Breast epithelium (tissue), 3 donors: ENCODE data around the gene TCTN2.

Experiments
- POLR2A ChIP-seq: fragments of 450-650 bp; IDR thresholded peaks from one replicate; pipeline ENCODE4 v1.6.1; 2016; ENCODE audit warnings: antibody characterized with exemption, mild to moderate bottlenecking, moderate library complexity
- TF ChIP-seq, protein P1 (sequence below), 3 donors: fragments of 450-650 bp; IDR thresholded peaks; one replicate each; pipeline ENCODE4 v1.5.1; 2016 to 2017; ENCODE audit warnings: antibody characterized with exemption in 3 of 3, mild to moderate bottlenecking in 3 of 3, moderate library complexity in 3 of 3

DNA sequence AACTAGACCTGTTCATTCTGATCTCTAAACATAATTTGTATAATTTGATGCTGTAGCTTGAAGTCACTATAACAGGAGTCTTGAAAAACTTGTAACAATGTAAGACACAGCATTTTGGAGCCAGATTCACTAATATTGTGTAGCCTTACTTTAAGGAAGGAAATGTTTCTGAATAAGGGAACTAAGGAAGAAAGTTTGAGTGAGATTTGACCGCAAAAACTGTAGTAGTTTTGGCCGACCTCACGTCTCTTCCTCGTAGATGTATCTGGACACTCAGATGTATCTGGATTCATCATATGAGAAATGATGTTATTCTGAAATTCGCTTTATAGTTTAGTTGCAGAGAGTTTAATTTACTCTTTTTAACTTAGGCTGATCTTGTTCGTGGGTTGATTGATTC, 77.2 kb downstream of the TCTN2 start:
- TF ChIP-seq, protein P1, sequence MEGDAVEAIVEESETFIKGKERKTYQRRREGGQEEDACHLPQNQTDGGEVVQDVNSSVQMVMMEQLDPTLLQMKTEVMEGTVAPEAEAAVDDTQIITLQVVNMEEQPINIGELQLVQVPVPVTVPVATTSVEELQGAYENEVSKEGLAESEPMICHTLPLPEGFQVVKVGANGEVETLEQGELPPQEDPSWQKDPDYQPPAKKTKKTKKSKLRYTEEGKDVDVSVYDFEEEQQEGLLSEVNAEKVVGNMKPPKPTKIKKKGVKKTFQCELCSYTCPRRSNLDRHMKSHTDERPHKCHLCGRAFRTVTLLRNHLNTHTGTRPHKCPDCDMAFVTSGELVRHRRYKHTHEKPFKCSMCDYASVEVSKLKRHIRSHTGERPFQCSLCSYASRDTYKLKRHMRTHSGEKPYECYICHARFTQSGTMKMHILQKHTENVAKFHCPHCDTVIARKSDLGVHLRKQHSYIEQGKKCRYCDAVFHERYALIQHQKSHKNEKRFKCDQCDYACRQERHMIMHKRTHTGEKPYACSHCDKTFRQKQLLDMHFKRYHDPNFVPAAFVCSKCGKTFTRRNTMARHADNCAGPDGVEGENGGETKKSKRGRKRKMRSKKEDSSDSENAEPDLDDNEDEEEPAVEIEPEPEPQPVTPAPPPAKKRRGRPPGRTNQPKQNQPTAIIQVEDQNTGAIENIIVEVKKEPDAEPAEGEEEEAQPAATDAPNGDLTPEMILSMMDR (IDR thresholded peaks at IDR 0.05) = no peak
- TF ChIP-seq POLR2A = no peak
